ENCODE results near the gene PCDH11Y.
"Not testable (repeated sequence)": the region's sequence is repeated elsewhere in the genome, so short reads cannot be mapped to it uniquely, and the experiment has no call there.

The PCDH11Y gene
- long read RNA-seq, donor 1 = 0 reads
- long read RNA-seq, donor 2 = 0 reads
- long read RNA-seq, donor 3 = 0 reads
- long read RNA-seq, donor 4, full-length matches to known transcripts = 1 of 1 reads
- long read RNA-seq, donor 4, partial matches to known transcripts = 0 of 1 reads
- long read RNA-seq, donor 4, other reads (novel, unspliced or antisense) = 0 of 1 reads
- long read RNA-seq, donor 5 = 0 reads
- long read RNA-seq, donor 6 = 0 reads
- long read RNA-seq, donor 7 = 0 reads
- long read RNA-seq, donor 8 = 0 reads

- DNase-seq = peak; percentile 6
Measured at GRCh38 chrY:5000057-5000456, at the start of gene PCDH11Y. Gene PCDH11Y (plus strand): TSS chrY:5000296. CDS start chrY:5057100, 56,804 bp downstream.

- not testable (repeated sequence) for DNase-seq
Measured at GRCh38 chrY:4967894-4968293, 32.2 kb upstream of the PCDH11Y start.

- not testable (repeated sequence) for DNase-seq
Measured at GRCh38 chrY:4991743-4992400, 8.2 kb upstream of the PCDH11Y start.

- DNase-seq = not testable (repeated sequence)
Measured at GRCh38 chrY:4994892-4995291, 5.2 kb upstream of the PCDH11Y start.

- peak; percentile 18 for DNase-seq
Measured at GRCh38 chrY:5002476-5003184, 2.5 kb downstream of the PCDH11Y start.

GRCh38 chrY:5038972-5039523 lies 39.0 kb downstream of the PCDH11Y start:
- not testable (repeated sequence) for DNase-seq

GRCh38 chrY:5083017-5083416 lies 82.9 kb downstream of the PCDH11Y start:
- DNase-seq = not testable (repeated sequence)

- DNase-seq = not testable (repeated sequence)
Measured at GRCh38 chrY:5182998-5183397, 182.9 kb downstream of the PCDH11Y start.

GRCh38 chrY:5215116-5215515 lies 215.0 kb downstream of the PCDH11Y start:
- DNase-seq = not testable (repeated sequence)

- DNase-seq = not testable (repeated sequence)
Measured at GRCh38 chrY:5324931-5325330, 324.8 kb downstream of the PCDH11Y start.

- DNase-seq = not testable (repeated sequence)
Measured at GRCh38 chrY:5342220-5342619, 342.1 kb downstream of the PCDH11Y start.

- DNase-seq = not testable (repeated sequence)
Measured at GRCh38 chrY:5543705-5544104, 543.6 kb downstream of the PCDH11Y start.

- DNase-seq = not testable (repeated sequence)
Measured at GRCh38 chrY:5638589-5638988, 638.5 kb downstream of the PCDH11Y start.

- not testable (repeated sequence) for DNase-seq
Measured at GRCh38 chrY:5679265-5679664, 679.2 kb downstream of the PCDH11Y start.

- DNase-seq = not testable (repeated sequence)
Measured at GRCh38 chrY:5708727-5709126, 708.6 kb downstream of the PCDH11Y start.

- not testable (repeated sequence) for DNase-seq
Measured at GRCh38 chrY:5709788-5710381, 709.8 kb downstream of the PCDH11Y start.

GRCh38 chrY:5761403-5761802 lies 761.3 kb downstream of the PCDH11Y start:
- not testable (repeated sequence) for DNase-seq

- not testable (repeated sequence) for DNase-seq
Measured at GRCh38 chrY:5776485-5776884, 776.4 kb downstream of the PCDH11Y start.

All from right kidney (tissue), 9 donors.